ENCODE data around the gene TP73.
"Not testable (repeated sequence)": the region's sequence is repeated elsewhere in the genome, so short reads cannot be mapped to it uniquely, and the experiment has no call there.

The TP73 gene

GRCh38 chr1:3618881-3619671 is 33.2 kb upstream of the TP73 start:
- peak; percentile 66 to 71 for DNase-seq

DNA sequence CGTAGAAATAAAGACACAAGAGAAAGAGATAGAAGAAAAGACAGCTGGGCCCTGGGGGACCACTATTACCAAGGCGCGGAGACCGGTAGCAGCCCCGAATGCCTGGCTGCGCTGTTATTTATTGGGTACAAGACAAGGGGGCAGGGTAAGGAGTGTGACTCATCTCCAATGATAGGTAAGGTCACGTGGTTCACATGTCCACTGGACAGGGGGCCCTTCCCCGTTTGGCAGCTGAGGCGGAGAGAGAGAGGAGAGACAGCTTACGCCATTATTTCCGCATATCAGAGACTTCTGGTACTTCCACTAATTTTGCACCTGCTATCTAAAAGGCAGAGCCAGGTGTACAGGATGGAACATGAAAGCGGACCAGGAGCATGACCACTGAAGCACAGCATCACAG is 31.6 kb upstream of the TP73 start:
- DNase-seq, result no peak

DNA sequence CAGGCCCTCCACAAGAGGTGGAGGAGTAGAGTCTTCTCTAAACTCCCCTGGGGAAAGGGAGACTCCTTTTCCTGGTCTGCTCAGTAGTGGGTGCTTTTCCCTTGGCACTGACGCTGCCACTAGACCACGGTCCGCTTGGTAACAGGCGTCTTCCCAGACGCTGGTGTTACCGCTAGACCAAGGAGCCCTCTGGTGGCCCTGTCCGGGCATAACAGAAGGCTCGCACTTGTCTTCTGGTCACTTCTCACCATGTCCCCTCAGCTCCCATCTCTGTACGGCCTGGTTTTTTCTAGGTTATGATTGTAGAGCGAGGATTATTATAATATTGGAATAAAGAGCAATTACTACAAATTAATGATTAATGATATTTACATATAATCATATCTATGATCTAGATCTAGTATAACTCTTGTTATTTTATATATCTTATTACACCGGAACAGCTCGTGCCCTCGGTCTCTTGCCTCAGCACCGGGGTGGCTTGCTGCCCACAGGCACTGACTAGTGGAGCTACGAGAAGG is 31.1 kb upstream of the TP73 start:
- DNase-seq, result not testable (repeated sequence)

DNA sequence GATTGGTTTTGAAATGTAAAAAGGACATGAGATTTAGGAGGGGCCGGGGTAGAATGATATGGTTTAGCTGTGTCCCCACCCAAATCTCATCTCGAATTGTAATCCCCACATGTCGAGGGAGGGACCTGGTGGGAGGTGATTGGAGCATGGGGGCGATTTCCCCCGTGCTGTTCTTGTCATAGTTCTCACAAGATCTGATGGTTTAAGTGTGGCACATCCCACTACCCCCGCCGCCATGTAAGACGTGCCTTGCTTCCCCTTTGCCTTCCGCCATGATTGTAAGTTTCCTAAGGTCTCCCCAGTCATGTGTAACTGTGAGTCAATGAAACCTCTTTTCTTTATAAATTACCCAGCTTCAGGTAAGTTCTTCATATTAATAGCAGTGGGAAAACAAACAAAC is 30.2 kb upstream of the TP73 start:
- DNase-seq, result not testable (repeated sequence)

GRCh38 chr1:3623441-3624199 is 28.7 kb upstream of the TP73 start:
- DNase-seq, result no peak

- DNase-seq, result peak; percentile 97
Observed at GRCh38 chr1:3624200-3625136, 27.8 kb upstream of the TP73 start, which contains the start of gene TPRG1L. Gene TPRG1L, plus strand, starts transcription at chr1:3625015. Its CDS starts 58 bp downstream, at chr1:3625073.

DNA sequence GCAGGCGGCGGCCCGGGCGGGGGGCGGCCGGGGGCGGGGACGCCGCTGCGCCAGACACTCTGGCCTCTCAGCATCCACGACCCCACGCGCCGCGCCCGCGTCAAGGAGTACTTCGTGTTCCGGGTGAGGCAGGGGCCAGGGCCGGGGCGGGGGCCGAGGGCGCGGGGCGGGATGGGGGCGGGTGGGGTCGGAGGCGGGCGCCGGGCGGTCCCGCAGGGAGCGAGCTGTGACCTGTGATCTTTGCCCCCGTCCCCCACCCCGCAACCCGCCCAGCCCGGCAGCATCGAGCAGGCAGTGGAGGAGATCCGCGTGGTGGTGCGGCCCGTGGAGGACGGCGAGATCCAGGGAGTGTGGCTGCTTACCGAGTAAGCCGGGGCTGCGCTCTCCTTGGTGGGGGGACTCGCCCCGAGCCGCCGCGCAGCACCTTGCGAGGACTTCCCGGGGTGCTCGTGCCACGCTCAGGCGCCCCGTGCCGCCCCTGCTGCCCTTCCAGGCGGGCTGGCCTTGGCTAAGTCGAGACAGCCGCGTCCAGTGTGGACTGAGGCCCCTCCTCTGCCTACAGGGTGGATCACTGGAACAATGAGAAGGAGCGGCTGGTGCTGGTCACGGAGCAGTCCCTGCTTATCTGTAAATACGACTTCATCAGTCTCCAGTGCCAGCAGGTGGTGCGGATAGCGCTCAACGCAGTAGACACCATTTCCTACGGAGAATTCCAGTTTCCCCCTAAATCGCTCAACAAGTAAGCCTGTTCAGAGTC is 27.0 kb upstream of the TP73 start:
- DNase-seq, result no peak

- DNase-seq, result no peak
Observed at GRCh38 chr1:3626025-3626424, 26.3 kb upstream of the TP73 start.

DNA sequence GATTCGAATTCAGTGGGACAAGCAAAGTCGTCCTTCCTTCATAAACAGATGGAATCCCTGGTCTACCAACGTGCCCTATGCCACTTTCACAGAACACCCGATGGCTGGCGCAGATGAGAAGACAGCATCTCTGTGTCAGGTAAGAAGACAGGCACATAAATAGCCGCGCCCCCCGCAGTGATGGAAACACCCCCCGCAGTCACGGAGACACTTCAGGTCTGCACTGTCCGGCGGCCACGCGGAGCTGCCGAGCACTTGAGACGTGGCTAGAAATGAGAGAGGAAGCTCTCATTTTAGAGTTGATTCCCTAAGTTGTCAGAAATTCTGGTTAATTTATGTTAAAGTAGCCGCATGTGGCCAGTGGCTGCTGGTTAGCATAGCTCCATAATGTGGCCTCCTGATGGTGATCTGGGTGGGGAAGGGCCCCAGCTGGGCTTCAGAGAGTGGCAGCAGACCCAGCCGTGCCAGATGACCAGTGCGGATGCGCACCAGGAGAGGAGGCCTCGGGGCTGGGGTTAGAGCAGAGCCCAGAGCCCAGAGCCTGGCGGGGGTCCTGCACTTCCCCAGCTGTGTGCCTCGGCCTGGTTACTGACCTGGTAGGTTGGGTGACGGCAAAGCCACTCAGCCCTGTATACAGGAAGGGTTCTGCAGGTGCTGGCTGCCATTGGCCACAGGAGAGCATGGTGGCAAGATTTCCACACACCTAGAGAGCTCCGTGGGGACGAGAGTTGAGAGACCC is 24.6 kb upstream of the TP73 start:
- DNase-seq, result no peak

- no peak for DNase-seq
Observed at GRCh38 chr1:3628445-3628844, 23.9 kb upstream of the TP73 start.

- DNase-seq, result no peak
Observed at GRCh38 chr1:3629561-3630160, 22.7 kb upstream of the TP73 start.

DNA sequence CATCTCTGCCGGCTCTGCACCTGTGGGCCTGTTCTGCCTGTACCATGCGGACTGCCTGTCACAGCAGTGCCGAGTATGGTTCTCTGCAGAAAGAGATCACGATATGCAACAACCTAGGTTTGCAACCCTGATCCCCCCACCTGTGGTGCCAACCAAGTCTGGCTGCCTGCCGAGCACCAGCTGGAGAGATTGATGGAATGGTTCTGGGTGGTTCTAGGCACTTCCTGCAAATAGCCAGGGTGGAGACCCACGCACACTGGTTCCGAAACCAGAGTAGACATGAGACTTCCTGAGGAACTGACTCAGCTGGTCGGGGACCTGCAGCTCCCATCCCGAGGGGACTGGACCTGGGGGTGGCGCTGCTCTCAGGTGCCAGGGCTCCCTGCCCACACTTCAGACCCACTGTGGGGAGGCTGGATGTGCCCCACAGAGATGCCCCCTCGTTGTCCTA is 22.1 kb upstream of the TP73 start:
- DNase-seq, result no peak

- DNase-seq, result no peak
Observed at GRCh38 chr1:3630914-3631313, 21.4 kb upstream of the TP73 start.

GRCh38 chr1:3631320-3632260 is 20.7 kb upstream of the TP73 start:
- DNase-seq, result no peak

- DNase-seq, result no peak
Observed at GRCh38 chr1:3632298-3632697, 20.0 kb upstream of the TP73 start.

- no peak for DNase-seq
Observed at GRCh38 chr1:3632716-3633343, 19.5 kb upstream of the TP73 start.

GRCh38 chr1:3633344-3634058 is 18.8 kb upstream of the TP73 start:
- DNase-seq, result no peak

GRCh38 chr1:3634059-3634800 is 18.1 kb upstream of the TP73 start:
- DNase-seq, result no peak

All from activated CD4-positive, alpha-beta T cell treated with anti-CD3 and anti-CD28 coated beads, Interleukin-2, amount 50 U/mL, for 4 hours (primary cell).